ENCODE results near the gene SLC17A9.

Gene SLC17A9

DNA sequence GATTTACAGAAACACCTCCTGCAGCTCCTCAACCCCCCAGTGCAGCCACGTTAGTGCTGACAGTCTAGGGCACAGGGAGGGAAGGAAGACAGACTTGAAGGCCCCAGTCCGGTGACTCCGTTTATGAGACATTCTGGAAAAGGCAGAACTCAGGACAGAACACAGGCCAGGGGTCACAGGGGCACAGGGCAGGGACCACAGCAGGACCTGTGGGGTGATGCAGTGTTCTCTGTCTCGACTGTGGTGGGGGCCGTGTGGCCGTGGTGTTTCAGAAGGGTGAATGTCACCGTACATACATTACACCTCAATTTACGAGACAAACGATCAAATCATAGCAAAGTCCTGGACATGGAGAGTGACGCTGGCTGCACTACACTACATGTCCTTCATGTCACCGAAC, 43.0 kb downstream of the SLC17A9 start:
- TF ChIP-seq, protein P1, sequence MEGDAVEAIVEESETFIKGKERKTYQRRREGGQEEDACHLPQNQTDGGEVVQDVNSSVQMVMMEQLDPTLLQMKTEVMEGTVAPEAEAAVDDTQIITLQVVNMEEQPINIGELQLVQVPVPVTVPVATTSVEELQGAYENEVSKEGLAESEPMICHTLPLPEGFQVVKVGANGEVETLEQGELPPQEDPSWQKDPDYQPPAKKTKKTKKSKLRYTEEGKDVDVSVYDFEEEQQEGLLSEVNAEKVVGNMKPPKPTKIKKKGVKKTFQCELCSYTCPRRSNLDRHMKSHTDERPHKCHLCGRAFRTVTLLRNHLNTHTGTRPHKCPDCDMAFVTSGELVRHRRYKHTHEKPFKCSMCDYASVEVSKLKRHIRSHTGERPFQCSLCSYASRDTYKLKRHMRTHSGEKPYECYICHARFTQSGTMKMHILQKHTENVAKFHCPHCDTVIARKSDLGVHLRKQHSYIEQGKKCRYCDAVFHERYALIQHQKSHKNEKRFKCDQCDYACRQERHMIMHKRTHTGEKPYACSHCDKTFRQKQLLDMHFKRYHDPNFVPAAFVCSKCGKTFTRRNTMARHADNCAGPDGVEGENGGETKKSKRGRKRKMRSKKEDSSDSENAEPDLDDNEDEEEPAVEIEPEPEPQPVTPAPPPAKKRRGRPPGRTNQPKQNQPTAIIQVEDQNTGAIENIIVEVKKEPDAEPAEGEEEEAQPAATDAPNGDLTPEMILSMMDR (IDR thresholded peaks at IDR 0.05; ENCODE audit: low read depth, low read length, missing control alignments): no peak

DNA sequence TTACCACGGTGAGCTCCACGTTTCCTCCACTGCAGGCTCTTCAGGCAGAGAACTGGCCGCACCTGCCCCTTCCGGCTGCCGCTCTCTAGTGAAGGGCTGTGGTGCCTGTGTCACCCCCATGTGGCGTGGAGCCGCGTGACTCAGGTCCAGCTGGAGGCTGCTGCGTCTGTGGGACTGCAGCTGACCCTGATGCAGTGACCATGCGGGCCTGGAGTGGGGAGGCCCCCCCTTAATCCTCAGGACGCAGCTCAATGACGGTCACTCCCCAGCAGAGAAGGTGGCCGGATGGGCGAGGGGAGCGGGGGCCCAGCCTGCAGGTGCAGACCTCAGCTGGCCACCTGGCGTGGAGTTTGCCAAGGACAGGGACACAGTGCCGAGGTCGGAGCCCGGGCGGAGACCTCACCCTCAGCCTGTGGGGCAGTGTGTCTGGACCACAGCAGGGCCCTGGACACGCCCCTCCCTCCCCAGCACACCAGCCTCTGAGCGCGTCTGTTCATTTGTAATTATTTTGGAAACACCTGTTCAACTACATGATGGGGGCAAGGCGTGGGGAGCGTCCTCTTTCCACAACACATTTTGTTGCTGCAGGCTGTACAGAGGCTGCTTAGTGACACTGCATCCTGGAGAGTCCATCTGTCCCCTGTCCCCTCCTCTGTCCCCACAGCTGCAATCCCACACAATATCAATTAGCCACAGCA, 43.5 kb downstream of the SLC17A9 start:
- in situ Hi-C loops (cut with HindIII; ENCODE audit: low pct_ligation_motif_present, low sequenced_read_pairs): no loop called here
- H3K36me3 ChIP-seq (replicated peaks): no peaks in the 10 kb centered on the region
- H3K27ac ChIP-seq: no peak overlapping the region
- no peak for DNase-seq
- H3K27me3 ChIP-seq (replicated peaks): peaks cover 50% of the 10 kb centered on the region
- no peak overlapping the region for H3K4me3 ChIP-seq (ENCODE audit: low read depth, low read length)
- TF ChIP-seq, protein P1 (IDR thresholded peaks at IDR 0.05; ENCODE audit: low read depth, low read length, missing control alignments): no peak

More for the DNA sequence above, 43.0 kb downstream of the SLC17A9 start:
- Histone ChIP-seq H3K36me3 (replicated peaks) (no peaks in the 10 kb centered on the region), H3K27me3 (replicated peaks) (peaks cover 46% of the 10 kb centered on the region), H3K27ac (no peak overlapping the region), H3K4me3 (ENCODE audit: low read depth, low read length) (no peak overlapping the region)
- DNase-seq: no peak
- in situ Hi-C loops (cut with HindIII; ENCODE audit: low pct_ligation_motif_present, low sequenced_read_pairs): no loop called here

DNA sequence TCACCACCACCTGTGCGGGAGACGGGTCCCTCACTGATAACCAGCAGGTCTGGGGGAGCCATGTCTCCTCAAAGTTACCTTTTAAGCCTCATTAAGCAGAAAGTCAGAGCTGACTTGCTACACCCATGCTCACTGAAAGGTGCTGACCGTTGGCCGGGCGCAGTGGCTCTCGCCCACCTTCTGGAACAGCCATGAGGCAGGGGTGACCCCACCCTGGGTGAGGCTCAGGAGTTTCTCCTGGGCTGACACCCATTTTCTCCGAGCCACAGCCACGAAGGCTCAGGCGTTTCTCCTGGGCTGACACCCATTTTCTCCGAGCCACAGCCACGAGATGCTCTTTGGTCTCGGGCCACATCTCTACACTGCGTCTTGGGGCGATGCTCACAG, 44.1 kb downstream of the SLC17A9 start:
- TF ChIP-seq, protein P1 (IDR thresholded peaks at IDR 0.05; ENCODE audit: low read depth, low read length, missing control alignments): no peak
- Histone ChIP-seq H3K27ac (no peak overlapping the region), H3K36me3 (replicated peaks) (no peaks in the 10 kb centered on the region), H3K4me3 (ENCODE audit: low read depth, low read length) (no peak overlapping the region), H3K27me3 (replicated peaks) (peaks cover 55% of the 10 kb centered on the region)
- in situ Hi-C loops (cut with HindIII; ENCODE audit: low pct_ligation_motif_present, low sequenced_read_pairs): no loop called here
- DNase-seq: no peak

DNA sequence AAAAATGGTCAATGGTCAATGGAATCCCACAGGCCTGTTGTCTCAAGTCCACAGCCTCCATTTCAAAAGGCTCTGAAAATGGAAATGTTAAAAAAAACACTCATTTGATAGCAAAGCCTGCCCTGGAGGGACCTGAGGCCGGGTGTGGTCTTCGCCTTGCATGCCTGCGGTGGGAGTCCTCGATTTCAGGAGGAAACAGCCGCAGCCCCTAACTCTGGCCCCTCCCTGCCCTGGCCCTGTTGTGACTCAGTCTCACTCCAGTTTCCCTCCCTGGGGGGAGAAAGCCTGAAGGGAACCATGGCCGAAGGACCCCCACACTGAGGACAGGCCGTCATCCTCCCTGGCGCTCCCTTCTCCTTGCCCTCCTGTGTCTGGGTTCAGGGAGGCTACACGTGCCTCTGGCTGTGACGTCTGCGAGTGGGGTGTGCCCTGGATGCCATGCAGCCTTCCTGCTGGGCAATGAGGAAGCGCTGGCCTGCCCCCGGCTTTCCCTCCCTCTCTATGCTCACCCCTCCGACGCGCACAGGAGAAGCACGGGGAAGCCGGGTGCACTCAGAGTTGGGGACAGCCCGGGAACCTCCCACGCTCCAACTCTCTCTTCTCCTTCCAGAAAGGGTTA, 45.0 kb downstream of the SLC17A9 start:
- DNase-seq: no peak
- TF ChIP-seq, protein P1 (IDR thresholded peaks at IDR 0.05; ENCODE audit: low read depth, low read length, missing control alignments): no peak
- in situ Hi-C loops (cut with HindIII; ENCODE audit: low pct_ligation_motif_present, low sequenced_read_pairs): no loop called here

DNA sequence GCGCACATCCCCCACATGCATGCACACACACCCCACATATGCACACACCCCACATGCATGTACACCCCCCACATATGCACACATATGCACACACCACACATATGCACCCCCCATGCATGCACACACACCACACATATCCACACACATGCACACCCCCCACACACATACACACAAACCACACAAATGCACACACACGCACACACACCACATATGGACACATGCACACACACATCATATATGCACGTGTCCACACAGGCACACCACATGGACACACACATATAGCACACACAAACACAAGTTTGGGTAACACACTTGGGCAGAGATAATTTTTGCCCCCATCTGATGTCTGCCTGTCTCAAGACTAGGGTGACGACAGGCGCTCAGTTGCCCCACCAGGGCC, 45.9 kb downstream of the SLC17A9 start:
- TF ChIP-seq, protein P1 (IDR thresholded peaks at IDR 0.05; ENCODE audit: low read depth, low read length, missing control alignments): no peak
- no peak overlapping the region for H3K4me3 ChIP-seq (ENCODE audit: low read depth, low read length)
- no peak for DNase-seq
- no peak overlapping the region for H3K27ac ChIP-seq
- no peaks in the 10 kb centered on the region for H3K36me3 ChIP-seq (replicated peaks)
- in situ Hi-C loops (cut with HindIII; ENCODE audit: low pct_ligation_motif_present, low sequenced_read_pairs): no loop called here
- peaks cover 68% of the 10 kb centered on the region for H3K27me3 ChIP-seq (replicated peaks)

More for the DNA sequence above, 45.0 kb downstream of the SLC17A9 start:
- Histone ChIP-seq H3K4me3 (ENCODE audit: low read depth, low read length) (no peak overlapping the region), H3K27ac (no peak overlapping the region), H3K36me3 (replicated peaks) (no peaks in the 10 kb centered on the region), H3K27me3 (replicated peaks) (peaks cover 58% of the 10 kb centered on the region)
